Mammary epithelial cell (primary cell): Measurements from ENCODE around the gene BMP2.

Experiments
- EZH2 ChIP-seq: IDR thresholded peaks from 2 replicates; pipeline ENCODE4 v1.6.1; 2012; ENCODE audit warnings: low read length, inconsistent platforms, borderline replicate concordance
- TF ChIP-seq, protein P1 (sequence below), 2 donors: IDR thresholded peaks in 1 of 2; conservative IDR thresholded peaks in 1 of 2; 2 replicates each; pipeline ENCODE4 v1.5.1; 2011 to 2012; ENCODE audit warnings: inconsistent platforms in 2 of 2, low read length in 2 of 2, mild to moderate bottlenecking in 2 of 2, control low read depth in 1 of 2, low read depth in 1 of 2; ENCODE audit not compliant: insufficient read depth in 1 of 2; ENCODE audit errors: extremely low read depth in 1 of 2

DNA sequence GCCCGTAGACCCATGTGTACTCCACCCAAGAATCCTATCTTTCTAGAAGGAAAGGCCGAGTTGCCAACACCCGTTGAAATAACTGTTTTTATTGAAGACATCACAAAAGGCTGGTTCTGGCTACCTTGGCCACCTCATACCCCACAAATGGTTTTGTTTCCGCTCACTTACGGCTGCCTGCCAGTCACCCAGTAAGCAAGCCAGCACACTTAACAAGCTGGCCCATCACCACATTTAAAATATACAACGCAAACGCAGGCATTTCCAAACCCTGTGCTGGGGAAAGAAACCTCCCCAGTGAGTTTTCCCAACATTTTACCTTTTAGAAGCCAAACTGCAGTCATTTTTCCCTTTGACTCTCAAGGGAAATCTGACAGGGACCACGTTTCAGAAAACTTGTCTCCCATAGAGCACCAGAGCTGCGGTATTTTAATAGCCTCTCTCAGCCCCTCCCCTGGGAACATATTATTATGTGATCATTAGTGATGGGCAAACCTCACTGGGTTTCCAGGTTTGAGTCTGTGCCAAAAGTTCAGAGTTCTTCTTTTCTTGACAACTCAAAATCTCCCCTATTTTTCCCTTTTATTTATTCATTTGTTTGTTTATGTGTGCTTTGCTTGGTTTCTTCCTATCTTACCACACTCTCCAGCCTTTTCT, 36.7 kb upstream of the BMP2 start:
- TF ChIP-seq EZH2: no peak
- TF ChIP-seq, protein P1, sequence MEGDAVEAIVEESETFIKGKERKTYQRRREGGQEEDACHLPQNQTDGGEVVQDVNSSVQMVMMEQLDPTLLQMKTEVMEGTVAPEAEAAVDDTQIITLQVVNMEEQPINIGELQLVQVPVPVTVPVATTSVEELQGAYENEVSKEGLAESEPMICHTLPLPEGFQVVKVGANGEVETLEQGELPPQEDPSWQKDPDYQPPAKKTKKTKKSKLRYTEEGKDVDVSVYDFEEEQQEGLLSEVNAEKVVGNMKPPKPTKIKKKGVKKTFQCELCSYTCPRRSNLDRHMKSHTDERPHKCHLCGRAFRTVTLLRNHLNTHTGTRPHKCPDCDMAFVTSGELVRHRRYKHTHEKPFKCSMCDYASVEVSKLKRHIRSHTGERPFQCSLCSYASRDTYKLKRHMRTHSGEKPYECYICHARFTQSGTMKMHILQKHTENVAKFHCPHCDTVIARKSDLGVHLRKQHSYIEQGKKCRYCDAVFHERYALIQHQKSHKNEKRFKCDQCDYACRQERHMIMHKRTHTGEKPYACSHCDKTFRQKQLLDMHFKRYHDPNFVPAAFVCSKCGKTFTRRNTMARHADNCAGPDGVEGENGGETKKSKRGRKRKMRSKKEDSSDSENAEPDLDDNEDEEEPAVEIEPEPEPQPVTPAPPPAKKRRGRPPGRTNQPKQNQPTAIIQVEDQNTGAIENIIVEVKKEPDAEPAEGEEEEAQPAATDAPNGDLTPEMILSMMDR (conservative IDR thresholded peaks at IDR 0.05 in 1 of 2, IDR thresholded peaks at IDR 0.05 in 1 of 2; ENCODE audit: extremely low read depth in 1 of 2, insufficient read depth in 1 of 2, low read depth in 1 of 2, low read length in 2 of 2): no peak
